ENCODE results near the gene TGM1.
"Not testable (repeated sequence)": the region's sequence is repeated elsewhere in the genome, so short reads cannot be mapped to it uniquely, and the experiment has no call there.

Gene TGM1

DNA sequence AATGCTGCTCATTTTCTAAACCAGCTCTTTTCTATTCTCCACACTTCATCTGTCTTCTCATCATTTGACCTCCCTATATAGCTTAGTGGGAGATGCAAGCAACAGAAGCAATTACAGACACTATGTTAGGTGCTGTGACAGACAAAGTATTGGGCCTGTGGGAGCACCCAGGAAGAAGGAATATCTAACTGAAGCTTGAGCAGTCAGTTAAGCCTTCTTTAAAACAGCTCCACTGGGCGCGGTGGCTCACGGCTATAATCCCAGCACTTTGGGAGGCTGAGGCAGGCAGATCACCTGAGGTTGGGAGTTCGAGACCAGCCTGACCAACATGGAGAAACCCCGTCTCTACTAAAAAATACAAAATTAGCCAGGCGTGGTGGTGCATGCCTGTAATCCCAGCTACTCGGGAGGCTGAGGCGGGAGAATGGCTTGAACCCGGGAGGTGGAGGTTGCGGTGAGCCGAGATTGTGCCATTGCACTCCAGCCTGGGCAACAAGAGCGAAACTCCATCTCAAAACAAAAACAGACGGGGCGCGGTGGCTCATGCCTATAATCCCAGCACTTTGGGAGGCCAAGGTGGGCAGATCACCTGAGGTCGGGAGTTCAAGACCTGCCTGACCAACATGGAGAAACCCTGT is 59.6 kb downstream of the TGM1 start:
- DNase-seq: not testable (repeated sequence)

- DNase-seq: not testable (repeated sequence)
Measured at GRCh38 chr14:24202538-24202937, 60.4 kb downstream of the TGM1 start.
